Stimulated activated CD8-positive, alpha-beta memory T cell treated with anti-CD3 and anti-CD28 coated beads, Interleukin-7, amount 100 ng/mL, for 48 hours (primary cell): ENCODE results near the gene DDX42.
"Not testable (repeated sequence)": the region's sequence is repeated elsewhere in the genome, so short reads cannot be mapped to it uniquely, and the experiment has no call there.

ENCODE experiments used
- DNase-seq, 2 donors: peaks; one replicate each; pipeline ENCODE4 v3.0.0-alpha.2; 2020; ENCODE audit warnings: low read depth in 1 of 2; ENCODE audit errors: extremely low read depth in 1 of 2

Gene DDX42

DNA sequence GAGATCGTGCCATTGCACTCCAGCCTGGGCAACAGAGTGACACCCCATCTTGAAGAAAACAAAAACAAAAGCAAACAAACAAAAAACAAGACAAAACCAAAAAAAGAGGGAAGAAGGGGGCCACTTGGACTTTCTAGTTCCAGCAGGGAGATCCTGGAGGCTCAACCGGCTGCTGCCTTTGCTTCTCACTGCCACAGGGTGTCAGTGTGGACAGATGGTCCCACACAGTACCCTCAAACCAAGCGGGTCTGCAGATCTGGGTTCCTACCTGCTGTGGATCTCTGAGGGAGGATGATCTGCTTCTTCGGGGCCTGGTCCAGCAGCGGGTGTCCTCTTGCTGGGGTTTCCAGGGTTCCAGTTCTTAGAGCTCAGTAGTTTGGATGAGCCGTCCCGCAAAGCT is 92.7 kb downstream of the DDX42 start:
- not testable (repeated sequence) for DNase-seq
